ENCODE measurements around the gene CCDC83.

DNA sequence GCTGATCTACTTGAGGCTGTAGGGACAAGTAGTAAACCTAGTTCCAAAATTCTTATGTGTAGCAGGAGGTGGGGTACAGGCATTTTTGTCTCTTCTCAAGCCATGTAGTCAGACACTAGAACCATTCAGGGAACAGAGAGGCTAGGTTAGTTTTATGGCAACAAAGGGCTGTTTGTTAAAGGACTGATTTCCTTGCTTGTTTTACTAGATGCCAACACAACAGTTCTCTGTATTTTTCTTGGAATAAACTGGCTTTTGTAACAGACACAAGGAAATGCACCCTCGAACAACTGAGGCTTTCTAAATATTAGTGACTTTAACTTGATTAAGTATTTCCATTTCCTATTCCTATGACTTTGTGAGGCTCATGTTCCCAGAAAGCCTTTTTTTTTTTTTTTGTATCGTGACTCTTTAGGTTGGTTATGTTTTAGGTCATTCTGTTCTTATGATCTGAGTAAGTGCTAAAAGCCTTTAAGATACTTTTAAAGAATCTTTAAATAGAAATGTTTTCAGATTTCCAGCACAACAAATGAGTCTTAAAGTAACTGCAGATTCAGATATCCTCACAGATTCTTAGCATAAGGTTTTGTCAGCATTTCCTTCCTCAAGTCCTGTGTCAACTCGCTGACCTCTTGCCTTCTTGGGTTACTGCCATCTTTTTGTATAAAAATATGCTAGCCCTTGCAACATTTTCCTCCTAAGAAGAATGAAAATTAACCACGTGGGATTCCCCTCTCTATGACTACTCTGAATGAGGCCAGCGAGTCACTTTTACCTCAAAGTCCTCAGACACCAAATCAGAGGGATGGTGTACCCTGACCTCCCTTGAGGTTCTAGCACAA lies 92.5 kb downstream of the CCDC83 start:
- TF ChIP-seq PPARA (CRISPR knock-in tag; IDR thresholded peaks at IDR 0.05; ENCODE audit: borderline replicate concordance), result no peak
- TF ChIP-seq TCF4 (CRISPR knock-in tag; IDR thresholded peaks at IDR 0.05; ENCODE audit: borderline replicate concordance), result no peak
- TF ChIP-seq ARNTL (CRISPR knock-in tag; IDR thresholded peaks at IDR 0.05; ENCODE audit: borderline replicate concordance, low read depth), result no peak
- TF ChIP-seq, protein P1, sequence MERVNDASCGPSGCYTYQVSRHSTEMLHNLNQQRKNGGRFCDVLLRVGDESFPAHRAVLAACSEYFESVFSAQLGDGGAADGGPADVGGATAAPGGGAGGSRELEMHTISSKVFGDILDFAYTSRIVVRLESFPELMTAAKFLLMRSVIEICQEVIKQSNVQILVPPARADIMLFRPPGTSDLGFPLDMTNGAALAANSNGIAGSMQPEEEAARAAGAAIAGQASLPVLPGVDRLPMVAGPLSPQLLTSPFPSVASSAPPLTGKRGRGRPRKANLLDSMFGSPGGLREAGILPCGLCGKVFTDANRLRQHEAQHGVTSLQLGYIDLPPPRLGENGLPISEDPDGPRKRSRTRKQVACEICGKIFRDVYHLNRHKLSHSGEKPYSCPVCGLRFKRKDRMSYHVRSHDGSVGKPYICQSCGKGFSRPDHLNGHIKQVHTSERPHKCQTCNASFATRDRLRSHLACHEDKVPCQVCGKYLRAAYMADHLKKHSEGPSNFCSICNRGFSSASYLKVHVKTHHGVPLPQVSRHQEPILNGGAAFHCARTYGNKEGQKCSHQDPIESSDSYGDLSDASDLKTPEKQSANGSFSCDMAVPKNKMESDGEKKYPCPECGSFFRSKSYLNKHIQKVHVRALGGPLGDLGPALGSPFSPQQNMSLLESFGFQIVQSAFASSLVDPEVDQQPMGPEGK (CRISPR knock-in tag; IDR thresholded peaks at IDR 0.05; ENCODE audit: borderline replicate concordance), result no peak
- TF ChIP-seq, protein P2, sequence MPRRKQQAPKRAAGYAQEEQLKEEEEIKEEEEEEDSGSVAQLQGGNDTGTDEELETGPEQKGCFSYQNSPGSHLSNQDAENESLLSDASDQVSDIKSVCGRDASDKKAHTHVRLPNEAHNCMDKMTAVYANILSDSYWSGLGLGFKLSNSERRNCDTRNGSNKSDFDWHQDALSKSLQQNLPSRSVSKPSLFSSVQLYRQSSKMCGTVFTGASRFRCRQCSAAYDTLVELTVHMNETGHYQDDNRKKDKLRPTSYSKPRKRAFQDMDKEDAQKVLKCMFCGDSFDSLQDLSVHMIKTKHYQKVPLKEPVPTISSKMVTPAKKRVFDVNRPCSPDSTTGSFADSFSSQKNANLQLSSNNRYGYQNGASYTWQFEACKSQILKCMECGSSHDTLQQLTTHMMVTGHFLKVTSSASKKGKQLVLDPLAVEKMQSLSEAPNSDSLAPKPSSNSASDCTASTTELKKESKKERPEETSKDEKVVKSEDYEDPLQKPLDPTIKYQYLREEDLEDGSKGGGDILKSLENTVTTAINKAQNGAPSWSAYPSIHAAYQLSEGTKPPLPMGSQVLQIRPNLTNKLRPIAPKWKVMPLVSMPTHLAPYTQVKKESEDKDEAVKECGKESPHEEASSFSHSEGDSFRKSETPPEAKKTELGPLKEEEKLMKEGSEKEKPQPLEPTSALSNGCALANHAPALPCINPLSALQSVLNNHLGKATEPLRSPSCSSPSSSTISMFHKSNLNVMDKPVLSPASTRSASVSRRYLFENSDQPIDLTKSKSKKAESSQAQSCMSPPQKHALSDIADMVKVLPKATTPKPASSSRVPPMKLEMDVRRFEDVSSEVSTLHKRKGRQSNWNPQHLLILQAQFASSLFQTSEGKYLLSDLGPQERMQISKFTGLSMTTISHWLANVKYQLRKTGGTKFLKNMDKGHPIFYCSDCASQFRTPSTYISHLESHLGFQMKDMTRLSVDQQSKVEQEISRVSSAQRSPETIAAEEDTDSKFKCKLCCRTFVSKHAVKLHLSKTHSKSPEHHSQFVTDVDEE (CRISPR knock-in tag; IDR thresholded peaks at IDR 0.05), result no peak

Measured in SK-N-SH treated with all-trans-retinoic acid at 6 μM for 48 hours (cell line).